GM12878 (cell line): ENCODE measurements around the gene CTAGE9.

Experiments used
- EP300 ChIP-seq, 2 experiments: fragments of 150-350 bp in 1 of 2; IDR thresholded peaks; 2 replicates each; pipeline ENCODE4 v1.6.1; 2011 to 2012; ENCODE audit warnings: low read depth in 2 of 2, low read length in 2 of 2, borderline replicate concordance in 1 of 2, improper control_type of control experiment in 1 of 2, inconsistent platforms in 1 of 2; ENCODE audit not compliant: control insufficient read depth in 1 of 2
- EZH2 ChIP-seq: IDR thresholded peaks from 2 replicates; pipeline ENCODE4 v1.6.1; 2012; ENCODE audit warnings: low read depth, mild to moderate bottlenecking, control low read depth, inconsistent platforms, low read length, borderline replicate concordance; ENCODE audit not compliant: control insufficient read depth
- POLR2AphosphoS2 ChIP-seq: IDR thresholded peaks from 2 replicates; pipeline ENCODE4 v1.6.1; 2011; ENCODE audit warnings: low read depth, mild to moderate bottlenecking, low read length, improper control_type of control experiment, moderate library complexity

DNA sequence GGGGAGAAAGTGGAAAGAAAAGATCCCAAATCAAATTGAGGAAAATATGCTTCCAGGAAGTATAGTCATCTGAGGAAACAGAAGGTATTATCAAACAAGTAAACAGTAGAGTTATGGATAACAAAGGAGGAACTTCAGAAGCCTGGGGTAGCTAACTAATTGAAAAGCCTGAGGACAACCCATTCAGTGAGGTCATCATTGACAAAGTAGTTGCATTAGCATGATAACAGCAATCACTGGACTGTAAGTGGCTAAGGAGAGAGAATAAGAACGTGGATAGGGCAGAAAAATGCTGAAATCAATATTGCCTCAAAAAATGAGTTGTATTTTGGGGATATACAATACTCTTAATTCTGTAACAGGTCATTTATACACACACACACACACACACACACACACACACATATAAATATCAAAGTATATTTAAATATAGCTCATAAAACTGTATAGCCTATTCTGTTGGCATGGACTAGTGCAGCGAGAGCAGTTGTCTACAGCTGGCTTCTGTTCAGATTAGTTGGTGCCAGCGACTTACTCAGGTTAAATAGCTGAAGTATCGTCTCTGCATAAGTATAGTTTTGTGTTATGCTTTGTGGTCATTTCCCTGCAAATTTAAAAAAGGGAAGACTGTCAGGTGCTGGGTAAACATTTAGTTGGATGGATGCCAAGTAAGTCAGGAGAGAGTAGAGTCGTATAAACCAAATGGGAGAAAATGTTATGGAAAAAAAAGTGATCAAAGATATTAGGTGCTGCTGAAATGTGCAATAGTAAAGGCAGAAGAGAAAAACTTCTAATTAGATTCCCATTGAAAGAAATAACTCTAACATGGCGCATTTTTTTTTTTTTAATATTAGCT is 33.8 kb upstream of the CTAGE9 start:
- TF ChIP-seq POLR2AphosphoS2 (no peak), EP300 (IDR thresholded peaks at IDR 0.05; ENCODE audit: borderline replicate concordance in 1 of 2, control insufficient read depth in 1 of 2, low read depth in 2 of 2, low read length in 2 of 2) (no peak), EZH2 (no peak)
